ENCODE data around the gene KANSL1L.

- TF ChIP-seq, protein P1, sequence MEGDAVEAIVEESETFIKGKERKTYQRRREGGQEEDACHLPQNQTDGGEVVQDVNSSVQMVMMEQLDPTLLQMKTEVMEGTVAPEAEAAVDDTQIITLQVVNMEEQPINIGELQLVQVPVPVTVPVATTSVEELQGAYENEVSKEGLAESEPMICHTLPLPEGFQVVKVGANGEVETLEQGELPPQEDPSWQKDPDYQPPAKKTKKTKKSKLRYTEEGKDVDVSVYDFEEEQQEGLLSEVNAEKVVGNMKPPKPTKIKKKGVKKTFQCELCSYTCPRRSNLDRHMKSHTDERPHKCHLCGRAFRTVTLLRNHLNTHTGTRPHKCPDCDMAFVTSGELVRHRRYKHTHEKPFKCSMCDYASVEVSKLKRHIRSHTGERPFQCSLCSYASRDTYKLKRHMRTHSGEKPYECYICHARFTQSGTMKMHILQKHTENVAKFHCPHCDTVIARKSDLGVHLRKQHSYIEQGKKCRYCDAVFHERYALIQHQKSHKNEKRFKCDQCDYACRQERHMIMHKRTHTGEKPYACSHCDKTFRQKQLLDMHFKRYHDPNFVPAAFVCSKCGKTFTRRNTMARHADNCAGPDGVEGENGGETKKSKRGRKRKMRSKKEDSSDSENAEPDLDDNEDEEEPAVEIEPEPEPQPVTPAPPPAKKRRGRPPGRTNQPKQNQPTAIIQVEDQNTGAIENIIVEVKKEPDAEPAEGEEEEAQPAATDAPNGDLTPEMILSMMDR (IDR thresholded peaks at IDR 0.05; ENCODE audit: poor library complexity): no peak
- no peak for TF ChIP-seq EZH2 (IDR thresholded peaks at IDR 0.05; ENCODE audit: borderline replicate concordance)
- TF ChIP-seq EZH2phosphoT487 (IDR thresholded peaks at IDR 0.05; ENCODE audit: low read depth, severe bottlenecking, unreplicated experiment): no peak
Observed at GRCh38 chr2:210197720-210198119, 26.5 kb upstream of the KANSL1L start.
